GM19324 (cell line): ENCODE measurements around the gene VEZF1.

ENCODE experiments used
- ATAC-seq: cut with Tn5 transposase; IDR thresholded peaks from one replicate; pipeline ENCODE4 v1.9.1; 2021; ENCODE audit warnings: mild to moderate bottlenecking, moderate library complexity; ENCODE audit not compliant: unreplicated experiment, low FRiP score

Gene VEZF1

DNA sequence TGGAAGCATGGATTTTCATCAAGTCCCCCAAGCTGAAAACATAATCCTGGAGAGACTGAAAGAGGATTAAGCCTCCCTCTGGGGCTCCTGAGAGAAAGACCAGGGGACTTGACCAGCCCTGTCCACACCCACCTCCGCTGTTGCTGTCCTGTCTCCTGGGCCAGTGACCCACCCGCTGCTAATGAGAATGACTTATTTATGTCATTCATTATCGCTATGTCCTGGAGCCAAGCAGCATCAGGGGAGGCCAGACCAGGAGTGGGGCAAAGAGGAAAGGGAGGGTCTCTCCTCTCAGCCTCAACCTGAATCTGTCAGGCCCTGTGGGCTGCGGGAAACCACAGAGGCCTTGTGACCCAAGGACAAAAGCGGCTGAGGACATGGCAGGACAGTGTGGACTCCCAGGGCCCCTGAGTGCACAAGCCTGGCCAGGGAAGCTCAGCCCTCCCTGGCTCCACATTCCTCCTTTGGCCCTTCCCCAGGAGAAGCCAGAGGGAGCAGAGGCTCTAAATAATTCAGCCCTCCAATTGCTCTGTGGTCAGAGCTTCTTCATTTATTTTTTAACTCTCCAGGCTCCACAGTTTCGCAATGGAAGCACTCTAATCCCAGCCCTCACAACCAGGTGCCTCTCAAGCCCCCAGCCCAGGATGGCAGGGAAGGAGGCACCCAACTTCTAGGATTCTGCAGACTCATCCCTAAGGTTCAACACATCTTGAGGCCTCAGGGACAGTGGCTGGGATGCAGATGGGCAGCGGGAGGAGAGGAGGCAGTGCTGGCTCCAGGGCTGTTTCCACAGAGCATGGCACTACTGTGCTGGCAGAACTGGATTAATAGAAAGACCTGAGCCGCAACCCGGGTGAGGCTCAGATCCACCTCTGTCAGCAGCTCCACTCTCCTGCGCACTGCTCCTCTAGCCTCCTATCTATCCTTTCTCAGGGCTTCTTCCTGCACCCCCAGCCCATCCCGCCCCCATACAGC is 51.9 kb downstream of the VEZF1 start:
- ATAC-seq, result no peak

DNA sequence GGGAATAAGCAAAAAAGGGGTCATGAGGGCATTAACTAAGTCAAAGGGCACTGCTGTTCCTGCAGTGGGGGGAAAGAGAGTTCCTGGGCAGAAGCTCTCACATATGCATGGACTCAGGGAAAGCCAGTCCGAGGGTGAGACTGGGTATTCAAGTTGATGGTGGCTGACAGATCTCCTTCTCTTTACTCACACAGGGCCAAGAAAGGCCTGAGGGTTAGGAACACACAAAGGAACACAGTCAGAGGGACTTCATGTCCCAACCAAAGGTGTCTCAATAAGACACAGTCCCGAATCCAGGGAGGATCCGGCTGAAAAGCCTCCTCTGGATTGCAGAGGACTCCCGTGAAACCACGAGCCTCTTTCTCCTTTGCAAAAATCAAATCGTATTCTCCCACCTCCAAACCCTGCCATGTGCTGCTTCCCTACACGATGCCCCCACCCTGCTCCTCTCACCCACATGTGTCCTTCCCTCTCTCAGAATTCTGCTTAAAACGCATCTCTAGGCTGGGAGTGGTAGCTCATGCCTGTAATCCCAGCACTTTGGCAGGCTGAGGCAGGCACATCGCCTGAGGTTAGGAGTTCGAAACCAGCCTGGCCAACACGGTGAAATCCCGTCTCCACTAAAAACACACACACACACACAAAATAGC is 56.4 kb downstream of the VEZF1 start:
- ATAC-seq, result no peak

DNA sequence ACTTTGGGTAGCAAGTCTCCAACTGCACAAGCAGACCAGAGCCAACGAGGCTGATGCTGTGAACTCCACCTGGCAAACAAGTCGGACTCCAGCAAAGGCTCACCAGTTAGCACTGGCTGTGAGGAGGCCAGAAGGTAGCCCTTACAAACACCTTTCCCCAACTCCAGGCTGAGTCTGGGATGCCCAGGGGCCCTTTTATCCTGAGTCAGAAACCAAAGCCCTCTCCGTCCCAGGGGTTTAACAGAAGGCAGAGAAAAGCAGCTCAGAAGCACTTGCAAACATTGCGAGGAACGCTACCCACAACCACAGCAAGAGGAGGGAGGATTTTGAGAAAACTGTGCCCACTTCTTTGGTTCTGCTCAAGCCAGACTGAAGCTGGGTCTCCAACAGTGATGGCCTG is 57.8 kb downstream of the VEZF1 start:
- ATAC-seq, result no peak

DNA sequence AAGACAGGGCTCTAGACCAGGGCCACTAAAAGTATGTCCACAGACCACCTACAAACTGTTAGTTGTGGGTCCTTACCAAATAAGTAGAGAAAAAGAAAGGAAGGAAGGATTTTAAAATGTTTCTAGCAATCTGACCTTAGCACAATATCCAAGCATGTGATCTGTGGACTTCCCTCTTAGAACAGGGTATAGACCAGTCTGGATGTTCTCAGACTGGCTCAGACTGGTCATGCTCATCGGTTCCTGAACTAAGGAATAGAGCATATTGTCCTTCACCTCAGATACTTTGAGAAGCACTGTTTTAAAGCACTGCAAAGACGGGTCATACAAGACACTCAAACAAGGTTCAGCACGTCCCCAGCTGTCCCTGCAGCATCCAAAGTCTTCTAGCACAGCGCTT is 58.7 kb downstream of the VEZF1 start:
- ATAC-seq, result no peak

DNA sequence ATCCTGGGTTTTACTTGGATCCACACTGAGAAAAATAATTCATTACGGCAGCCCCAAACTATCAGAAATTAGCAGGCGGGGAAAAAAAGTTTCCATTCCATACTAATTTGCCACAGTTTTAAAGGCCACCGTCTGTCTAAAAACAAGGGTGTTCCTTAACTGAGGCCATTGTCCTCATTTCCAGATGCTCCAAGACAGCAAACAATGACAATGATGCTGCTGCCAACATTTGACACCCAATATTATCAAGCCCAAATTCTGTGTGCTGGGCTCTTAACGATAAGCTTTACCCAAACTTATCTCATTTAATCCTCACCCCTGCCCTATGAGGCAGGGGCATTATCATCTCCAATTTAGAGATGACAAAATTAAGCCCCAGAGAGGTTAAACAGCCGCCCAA is 59.1 kb downstream of the VEZF1 start:
- ATAC-seq, result no peak

DNA sequence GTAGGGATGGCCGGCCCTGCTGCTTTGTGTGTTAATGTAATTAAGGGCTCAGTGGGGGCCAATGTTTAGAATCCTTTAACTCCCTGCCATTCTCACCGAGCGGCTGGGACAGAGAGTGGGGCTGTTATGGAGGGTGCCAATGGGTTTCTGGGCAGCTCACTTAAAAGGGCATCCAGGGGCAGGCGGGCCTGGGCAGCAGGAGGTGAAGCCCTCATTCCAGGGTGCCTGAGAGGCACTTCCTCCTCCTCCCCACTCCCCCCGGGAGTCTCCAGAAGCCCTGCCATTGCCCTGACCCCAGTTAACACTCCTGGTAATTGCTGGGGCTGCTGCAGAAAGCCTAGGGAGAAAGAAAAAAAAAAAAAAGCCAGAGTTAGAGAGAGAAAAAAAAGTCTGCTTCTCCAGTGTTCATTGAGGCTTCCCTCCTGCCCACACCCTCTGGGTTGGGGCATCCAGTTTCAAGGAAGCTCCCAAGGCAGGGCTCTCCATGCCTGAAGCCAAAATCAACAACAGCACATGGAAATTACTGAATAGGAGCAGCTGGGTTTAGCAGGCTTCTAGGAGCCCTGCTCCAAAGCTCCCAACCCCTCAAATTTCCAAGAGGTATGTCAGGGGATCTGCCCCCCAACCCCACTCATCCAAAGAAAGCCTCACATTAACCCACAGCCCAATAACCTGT is 60.9 kb downstream of the VEZF1 start:
- ATAC-seq, result no peak

DNA sequence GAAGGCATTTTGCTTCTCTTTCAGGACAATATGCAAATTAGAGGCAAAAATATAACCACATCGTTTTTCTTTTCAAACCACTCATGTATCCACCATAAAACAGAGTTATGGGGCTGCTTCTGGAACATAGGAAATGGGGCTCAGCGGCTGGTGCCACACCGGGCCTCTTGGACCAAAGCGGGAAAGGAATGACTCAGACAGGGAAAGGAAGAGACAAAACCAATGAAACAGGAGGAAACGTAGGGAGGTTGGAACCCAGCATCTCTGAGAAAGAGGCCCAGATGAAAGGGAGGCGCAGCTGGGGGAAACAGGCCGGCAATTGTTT is 61.4 kb downstream of the VEZF1 start:
- ATAC-seq, result no peak

GRCh38 chr17:57925361-57925990 is 62.6 kb downstream of the VEZF1 start:
- no peak for ATAC-seq

- no peak for ATAC-seq
Observed at GRCh38 chr17:57924677-57925076, 63.4 kb downstream of the VEZF1 start.
